ENCODE measurements around the gene CXCR6.

The CXCR6 gene

DNA sequence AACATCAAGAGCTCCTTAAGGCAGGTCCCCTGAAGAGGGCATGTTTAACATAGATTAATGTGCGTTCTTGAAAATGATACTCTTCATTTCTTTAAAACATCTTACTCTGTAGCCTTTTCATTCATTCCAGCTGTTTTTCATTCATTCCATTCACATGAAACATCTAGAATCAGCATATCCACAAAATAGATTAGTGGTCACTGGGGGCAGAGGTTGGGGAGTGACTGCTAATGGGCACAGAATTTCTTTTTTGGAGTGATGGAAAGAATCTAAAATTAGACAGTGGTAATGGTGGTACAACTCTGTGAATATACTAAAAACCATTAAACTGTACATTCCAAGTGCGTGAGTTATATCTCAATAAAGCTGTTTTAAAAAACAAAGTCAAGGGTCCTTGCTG is 15.4 kb upstream of the CXCR6 start:
- Histone ChIP-seq H3K4me3 (ENCODE audit: low read length) (no peak overlapping the region), H3K79me2 (ENCODE audit: control insufficient read depth, low read length) (no peaks in the 10 kb centered on the region), H3K27me3 (ENCODE audit: control insufficient read depth, low read length) (no peaks in the 10 kb centered on the region), H3K4me2 (ENCODE audit: low read length) (no peak overlapping the region), H3K27ac (ENCODE audit: low read depth, low read length) (no peak overlapping the region), H3F3A (ENCODE audit: control insufficient read depth, insufficient read depth) (no peaks in the 10 kb centered on the region), H3K4me1 (ENCODE audit: control insufficient read depth, low read length) (no peaks in the 10 kb centered on the region), H3K36me3 (ENCODE audit: control insufficient read depth, low read length) (peaks cover 47% of the 10 kb centered on the region), H3K9me2 (replicated peaks; ENCODE audit: control insufficient read depth, low read length) (no peaks in the 10 kb centered on the region), H4K20me1 (ENCODE audit: control insufficient read depth, insufficient read depth, low read depth, low read length) (no peaks in the 10 kb centered on the region), H3K9me3 (ENCODE audit: control insufficient read depth, insufficient read depth, low read length) (no peaks in the 10 kb centered on the region)
- TF ChIP-seq EZH2phosphoT487 (IDR thresholded peaks at IDR 0.05; ENCODE audit: borderline replicate concordance, low read length) (no peak), CTCF (IDR thresholded peaks at IDR 0.05; ENCODE audit: low read depth, low read length, poor library complexity, severe bottlenecking) (no peak)

GRCh38 chr3:45929042-45929679 is 14.1 kb upstream of the CXCR6 start:
- Histone ChIP-seq H3K9me2 (replicated peaks; ENCODE audit: control insufficient read depth, low read length) (no peaks in the 10 kb centered on the region), H3K4me1 (ENCODE audit: control insufficient read depth, low read length) (no peaks in the 10 kb centered on the region), H3K4me2 (ENCODE audit: low read length) (no peak overlapping the region), H3F3A (ENCODE audit: control insufficient read depth, insufficient read depth) (no peaks in the 10 kb centered on the region), H3K9me3 (ENCODE audit: control insufficient read depth, insufficient read depth, low read length) (no peaks in the 10 kb centered on the region), H3K27me3 (ENCODE audit: control insufficient read depth, low read length) (no peaks in the 10 kb centered on the region), H3K79me2 (ENCODE audit: control insufficient read depth, low read length) (no peaks in the 10 kb centered on the region), H3K27ac (ENCODE audit: low read depth, low read length) (no peak overlapping the region), H4K20me1 (ENCODE audit: control insufficient read depth, insufficient read depth, low read depth, low read length) (no peaks in the 10 kb centered on the region), H3K36me3 (ENCODE audit: control insufficient read depth, low read length) (peaks cover 48% of the 10 kb centered on the region), H3K4me3 (ENCODE audit: low read length) (no peak overlapping the region)
- TF ChIP-seq CTCF (IDR thresholded peaks at IDR 0.05; ENCODE audit: low read depth, low read length, poor library complexity, severe bottlenecking) (peak; percentile 87), EZH2phosphoT487 (IDR thresholded peaks at IDR 0.05; ENCODE audit: borderline replicate concordance, low read length) (no peak)

- Histone ChIP-seq H3K4me1 (ENCODE audit: control insufficient read depth, low read length) (no peaks in the 10 kb centered on the region), H3K36me3 (ENCODE audit: control insufficient read depth, low read length) (peaks cover 67% of the 10 kb centered on the region), H3K79me2 (ENCODE audit: control insufficient read depth, low read length) (no peaks in the 10 kb centered on the region), H3K9me3 (ENCODE audit: control insufficient read depth, insufficient read depth, low read length) (no peaks in the 10 kb centered on the region), H3K27me3 (ENCODE audit: control insufficient read depth, low read length) (no peaks in the 10 kb centered on the region), H3F3A (ENCODE audit: control insufficient read depth, insufficient read depth) (no peaks in the 10 kb centered on the region), H4K20me1 (ENCODE audit: control insufficient read depth, insufficient read depth, low read depth, low read length) (no peaks in the 10 kb centered on the region), H3K4me2 (ENCODE audit: low read length) (no peak overlapping the region), H3K27ac (ENCODE audit: low read depth, low read length) (no peak overlapping the region), H3K9me2 (replicated peaks; ENCODE audit: control insufficient read depth, low read length) (no peaks in the 10 kb centered on the region), H3K4me3 (ENCODE audit: low read length) (no peak overlapping the region)
- no peak for TF ChIP-seq EZH2phosphoT487 (IDR thresholded peaks at IDR 0.05; ENCODE audit: borderline replicate concordance, low read length)
- TF ChIP-seq CTCF (IDR thresholded peaks at IDR 0.05; ENCODE audit: low read depth, low read length, poor library complexity, severe bottlenecking): no peak
Observed at GRCh38 chr3:45931496-45931895, 11.8 kb upstream of the CXCR6 start.

Measured in DOHH2 (cell line).